OCI-LY1 (cell line): ENCODE measurements around the gene EFHC1.

Experiments used
- H2AFZ ChIP-seq: fragments of 200-600 bp; sonication (generic), shearing (Covaris generic); 2 replicates; pipeline ENCODE4 v1.6.0; 2014; ENCODE audit warnings: antibody characterized with exemption, mild to moderate bottlenecking, low read length
- H3F3A ChIP-seq: fragments of 200-600 bp; sonication (generic), shearing (Covaris generic); 2 replicates; pipeline ENCODE4 v1.6.0; 2014; ENCODE audit warnings: mild to moderate bottlenecking, antibody characterized with exemption, low read length, moderate library complexity; ENCODE audit not compliant: insufficient read depth
- H3K27ac ChIP-seq: fragments of 200-600 bp; sonication (generic); 2 replicates; pipeline ENCODE4 v1.5.1; 2014; ENCODE audit warnings: low read length, mixed run types, mild to moderate bottlenecking, low read depth; ENCODE audit not compliant: poor library complexity, severe bottlenecking
- H3K27me3 ChIP-seq: fragments of 200-600 bp; sonication (generic); 2 replicates; pipeline ENCODE4 v1.6.0; 2014; ENCODE audit warnings: antibody characterized with exemption, mild to moderate bottlenecking, low read length, moderate library complexity; ENCODE audit not compliant: insufficient read depth
- H3K36me3 ChIP-seq: fragments of 200-600 bp; sonication (generic); 2 replicates; pipeline ENCODE4 v1.6.1; 2014; ENCODE audit warnings: mild to moderate bottlenecking, antibody characterized with exemption, low read length, moderate library complexity, mixed read lengths; ENCODE audit not compliant: insufficient read depth
- H3K4me1 ChIP-seq: fragments of 200-600 bp; sonication (generic); 2 replicates; pipeline ENCODE4 v1.5.1; 2014; ENCODE audit warnings: mild to moderate bottlenecking, low read length, moderate library complexity; ENCODE audit not compliant: insufficient read depth, severe bottlenecking
- H3K4me2 ChIP-seq: fragments of 200-600 bp; sonication (generic), shearing (Covaris generic); 2 replicates; pipeline ENCODE4 v1.6.1; 2014; ENCODE audit warnings: low read length
- H3K4me3 ChIP-seq: fragments of 200-600 bp; sonication (generic); 2 replicates; pipeline ENCODE4 v1.5.1; 2014; ENCODE audit warnings: low read length, low read depth, mild to moderate bottlenecking, mixed read lengths; ENCODE audit not compliant: poor library complexity, severe bottlenecking
- H3K79me2 ChIP-seq: fragments of 200-600 bp; shearing (Covaris generic); 2 replicates; pipeline ENCODE4 v1.6.1; 2016; ENCODE audit warnings: mixed run types, low read length, mixed read lengths; ENCODE audit not compliant: insufficient read depth
- H3K9ac ChIP-seq: fragments of 200-600 bp; sonication (generic), shearing (Covaris generic); 2 replicates; pipeline ENCODE4 v1.6.1; 2014; ENCODE audit warnings: mild to moderate bottlenecking, low read length, mixed read lengths
- H3K9me2 ChIP-seq: fragments of 200-600 bp; sonication (generic), shearing (Covaris generic); 2 replicates; pipeline ENCODE4 v1.6.1; 2014; ENCODE audit warnings: low read depth, mild to moderate bottlenecking, low read length, mixed read lengths
- H3K9me3 ChIP-seq: fragments of 200-600 bp; shearing (Covaris generic); 2 replicates; pipeline ENCODE4 v1.6.1; 2014; ENCODE audit warnings: low read length, mixed read lengths
- H4K20me1 ChIP-seq: fragments of 200-600 bp; sonication (generic), shearing (Covaris generic); 2 replicates; pipeline ENCODE4 v1.6.0; 2016; ENCODE audit warnings: mild to moderate bottlenecking, low read length; ENCODE audit not compliant: insufficient read depth
- EZH2 ChIP-seq: fragments of 200-600 bp; sonication (generic), shearing (Covaris generic); IDR thresholded peaks from 2 replicates; pipeline ENCODE4 v1.8.0; 2017; ENCODE audit warnings: borderline replicate concordance, mixed run types, mild to moderate bottlenecking, antibody characterized with exemption, low read length, moderate library complexity, mixed read lengths
- TF ChIP-seq, protein P1 (sequence below): fragments of 200-600 bp; sonication (generic), shearing (Covaris generic); IDR thresholded peaks from 2 replicates; pipeline ENCODE4 v1.5.1; 2017; ENCODE audit warnings: mild to moderate bottlenecking, antibody characterized with exemption, low read length, moderate library complexity, mixed read lengths

EFHC1 gene

DNA sequence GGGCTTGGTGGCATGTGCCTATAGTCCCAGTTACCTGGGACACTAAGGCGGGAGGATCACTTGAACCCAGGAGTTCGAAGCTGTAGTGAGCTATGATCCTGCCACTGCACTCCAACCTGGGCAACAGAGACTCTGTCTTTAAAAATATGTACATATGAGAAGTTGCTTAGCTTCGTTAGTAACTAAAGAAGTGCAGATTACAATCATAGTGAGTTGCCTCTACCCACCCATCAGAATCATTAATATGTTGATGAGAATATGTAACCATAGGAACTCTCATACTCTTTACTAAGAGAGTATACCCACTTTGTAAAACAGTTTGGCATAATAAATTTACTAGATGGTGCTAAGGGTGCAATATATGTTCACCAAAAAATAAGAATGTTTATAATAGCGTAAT, 54.0 kb downstream of the EFHC1 start:
- Histone ChIP-seq H3K27ac (no peak overlapping the region), H3F3A (no peaks in the 10 kb centered on the region), H3K36me3 (no peaks in the 10 kb centered on the region), H3K9me2 (no peaks in the 10 kb centered on the region), H3K9ac (no peak overlapping the region), H3K4me3 (no peak overlapping the region), H3K27me3 (no peaks in the 10 kb centered on the region), H4K20me1 (no peaks in the 10 kb centered on the region), H3K4me1 (no peaks in the 10 kb centered on the region), H2AFZ (no peak overlapping the region), H3K9me3 (no peaks in the 10 kb centered on the region), H3K79me2 (no peaks in the 10 kb centered on the region), H3K4me2 (no peak overlapping the region)
- TF ChIP-seq EZH2, result no peak
- TF ChIP-seq, protein P1, sequence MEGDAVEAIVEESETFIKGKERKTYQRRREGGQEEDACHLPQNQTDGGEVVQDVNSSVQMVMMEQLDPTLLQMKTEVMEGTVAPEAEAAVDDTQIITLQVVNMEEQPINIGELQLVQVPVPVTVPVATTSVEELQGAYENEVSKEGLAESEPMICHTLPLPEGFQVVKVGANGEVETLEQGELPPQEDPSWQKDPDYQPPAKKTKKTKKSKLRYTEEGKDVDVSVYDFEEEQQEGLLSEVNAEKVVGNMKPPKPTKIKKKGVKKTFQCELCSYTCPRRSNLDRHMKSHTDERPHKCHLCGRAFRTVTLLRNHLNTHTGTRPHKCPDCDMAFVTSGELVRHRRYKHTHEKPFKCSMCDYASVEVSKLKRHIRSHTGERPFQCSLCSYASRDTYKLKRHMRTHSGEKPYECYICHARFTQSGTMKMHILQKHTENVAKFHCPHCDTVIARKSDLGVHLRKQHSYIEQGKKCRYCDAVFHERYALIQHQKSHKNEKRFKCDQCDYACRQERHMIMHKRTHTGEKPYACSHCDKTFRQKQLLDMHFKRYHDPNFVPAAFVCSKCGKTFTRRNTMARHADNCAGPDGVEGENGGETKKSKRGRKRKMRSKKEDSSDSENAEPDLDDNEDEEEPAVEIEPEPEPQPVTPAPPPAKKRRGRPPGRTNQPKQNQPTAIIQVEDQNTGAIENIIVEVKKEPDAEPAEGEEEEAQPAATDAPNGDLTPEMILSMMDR, result no peak

GRCh38 chr6:52475307-52475706, 55.2 kb downstream of the EFHC1 start:
- no peaks in the 10 kb centered on the region for H4K20me1 ChIP-seq
- TF ChIP-seq EZH2, result no peak
- TF ChIP-seq, protein P1, result no peak
- no peaks in the 10 kb centered on the region for H3K9me3 ChIP-seq
- H3K27ac ChIP-seq, result no peak overlapping the region
- H3K36me3 ChIP-seq, result no peaks in the 10 kb centered on the region
- H2AFZ ChIP-seq, result no peak overlapping the region
- no peaks in the 10 kb centered on the region for H3K9me2 ChIP-seq
- H3K27me3 ChIP-seq, result no peaks in the 10 kb centered on the region
- H3K4me2 ChIP-seq, result no peak overlapping the region
- no peak overlapping the region for H3K4me3 ChIP-seq
- no peaks in the 10 kb centered on the region for H3K79me2 ChIP-seq
- H3K4me1 ChIP-seq, result no peaks in the 10 kb centered on the region
- H3F3A ChIP-seq, result no peaks in the 10 kb centered on the region
- H3K9ac ChIP-seq, result no peak overlapping the region

GRCh38 chr6:52482903-52483670, 62.9 kb downstream of the EFHC1 start:
- Histone ChIP-seq H3K79me2 (no peaks in the 10 kb centered on the region), H3K4me3 (no peak overlapping the region), H3K4me1 (no peaks in the 10 kb centered on the region), H3K27ac (no peak overlapping the region), H3K4me2 (no peak overlapping the region), H3K9ac (no peak overlapping the region), H3K9me3 (no peaks in the 10 kb centered on the region), H2AFZ (no peak overlapping the region), H3K27me3 (no peaks in the 10 kb centered on the region), H3F3A (no peaks in the 10 kb centered on the region), H3K36me3 (no peaks in the 10 kb centered on the region; the same call in 1 of the 2 replicates), H3K9me2 (no peaks in the 10 kb centered on the region), H4K20me1 (no peaks in the 10 kb centered on the region)
- TF ChIP-seq, protein P1, result no peak
- no peak for TF ChIP-seq EZH2
